Measurements from ENCODE around the gene PCNX1. TPM values are rescaled to one million over a fixed set of nuclear protein-coding genes. Genes with fewer than 3 reads are reported as not detected.
"Not testable (repeated sequence)": the region's sequence is repeated elsewhere in the genome, so short reads cannot be mapped to it uniquely, and the experiment has no call there.

Gene PCNX1
- total RNA-seq = 100 to 1,000 TPM in 1 of 2 donors, 10 to 100 TPM in 1; 67.4 to 107 TPM

GRCh38 chr14:70907176-70907995 is at the start of gene PCNX1:
TSS of gene PCNX1 (plus strand) at chr14:70907459. CDS start at chr14:70907851, 392 bp downstream.
- Mint-ChIP-seq H3K27ac (peak within 1 kb of the TSS; percentile 95 to 96), H3K36me3 (peaks cover 13 to 20% of the 10 kb centered on the region in 2 donors), H3K9me3 (no peaks in the 10 kb centered on the region)
- DNase-seq (ENCODE audit: low spot score in 2 of 2) = peak; percentile 90 to 94
- ATAC-seq = peak; percentile 78 to 81

DNA sequence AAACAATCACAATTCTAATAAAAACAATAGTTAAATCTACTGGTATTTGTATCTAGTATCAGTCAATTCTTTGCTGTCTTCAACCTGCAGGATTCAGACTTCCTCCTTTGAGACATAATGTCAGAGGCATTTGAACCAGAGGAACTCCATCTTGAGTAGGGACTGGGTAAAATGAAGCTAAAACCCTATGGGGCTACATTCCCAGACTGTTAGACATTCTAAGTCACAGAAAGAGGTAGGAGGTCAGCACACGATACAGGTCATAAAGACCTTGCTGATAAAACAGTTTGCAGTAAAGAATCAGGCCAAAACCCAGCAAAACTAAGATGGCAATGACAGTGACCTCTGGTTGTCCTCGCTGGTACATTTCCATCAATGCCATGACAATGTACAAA is 49.8 kb upstream of the PCNX1 start:
- peaks cover 0 to 8% of the 10 kb centered on the region in 2 donors for H3K9me3 Mint-ChIP-seq
- ATAC-seq = no peak
- peak overlapping the region in 1 of 2 donors; percentile 29 for H3K27ac Mint-ChIP-seq
- H3K36me3 Mint-ChIP-seq = no peaks in the 10 kb centered on the region
- DNase-seq (ENCODE audit: low spot score in 2 of 2) = no peak

GRCh38 chr14:70858641-70859040 is 48.6 kb upstream of the PCNX1 start:
- ATAC-seq (no peak), DNase-seq (ENCODE audit: low spot score in 2 of 2) (no peak)
- Mint-ChIP-seq H3K9me3 (peaks cover 0 to 8% of the 10 kb centered on the region in 2 donors), H3K27ac (no peak overlapping the region), H3K36me3 (no peaks in the 10 kb centered on the region)

GRCh38 chr14:70866992-70867391 is 40.3 kb upstream of the PCNX1 start:
- Mint-ChIP-seq H3K36me3 (peaks cover 8 to 49% of the 10 kb centered on the region in 2 donors), H3K9me3 (peaks cover 0 to 30% of the 10 kb centered on the region in 2 donors)
- ATAC-seq; DNase-seq (ENCODE audit: low spot score in 2 of 2); H3K27ac Mint-ChIP-seq: not testable (repeated sequence)

- ATAC-seq (no peak), DNase-seq (ENCODE audit: low spot score in 2 of 2) (no peak)
- H3K36me3 Mint-ChIP-seq = peaks cover 8 to 46% of the 10 kb centered on the region in 2 donors
- peak overlapping the region in 1 of 2 donors; percentile 80 for H3K27ac Mint-ChIP-seq
- H3K9me3 Mint-ChIP-seq = peaks cover 0 to 32% of the 10 kb centered on the region in 2 donors
These were observed 36.3 kb upstream of the PCNX1 start for GRCh38 chr14:70871001-70871400.

DNA sequence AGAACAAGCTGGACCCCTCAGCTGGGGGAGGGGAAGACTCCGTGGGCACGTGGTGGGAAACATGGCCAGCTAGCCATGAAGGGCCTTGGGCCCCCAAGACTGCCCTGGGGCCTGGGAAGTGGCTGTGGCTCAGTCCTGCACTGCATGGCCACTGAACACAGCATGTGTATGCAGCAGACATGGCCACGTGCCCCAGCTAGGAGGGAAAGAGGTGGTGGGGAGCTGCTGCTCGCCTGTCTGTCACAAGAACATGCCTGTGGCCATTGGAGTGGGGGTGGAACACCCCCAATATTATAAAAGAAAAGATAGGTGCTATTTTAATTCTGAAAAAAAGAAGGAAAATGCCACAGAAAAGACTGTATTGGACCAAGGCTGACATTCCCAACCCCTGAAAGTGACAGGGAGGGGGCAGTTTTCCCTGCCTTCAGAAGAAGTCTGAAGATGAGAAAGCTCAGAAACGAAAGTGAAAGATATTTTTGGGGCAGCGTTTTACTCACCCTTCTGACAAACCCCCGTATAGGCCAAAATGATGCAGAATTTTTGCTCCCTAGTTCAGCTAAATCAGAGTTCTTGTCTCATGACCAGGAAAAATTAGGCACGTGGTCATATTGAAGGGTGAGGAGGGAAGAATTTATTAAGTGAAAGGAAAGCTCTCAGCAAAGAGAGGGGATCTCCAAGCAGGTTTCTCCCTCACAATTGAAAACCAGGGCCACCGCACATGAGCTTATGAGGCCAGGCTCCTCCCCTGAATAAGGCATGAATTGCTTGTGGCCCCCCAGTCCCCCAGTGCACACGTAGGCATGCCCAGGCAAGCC is 35.2 kb upstream of the PCNX1 start:
- peak; percentile 63 to 86 for ATAC-seq
- H3K27ac Mint-ChIP-seq = peak overlapping the region; percentile 44 to 80
- no peak for DNase-seq (ENCODE audit: low spot score in 2 of 2)
- H3K36me3 Mint-ChIP-seq = peaks cover 8 to 37% of the 10 kb centered on the region in 2 donors
- H3K9me3 Mint-ChIP-seq = peaks cover 0 to 29% of the 10 kb centered on the region in 2 donors

DNA sequence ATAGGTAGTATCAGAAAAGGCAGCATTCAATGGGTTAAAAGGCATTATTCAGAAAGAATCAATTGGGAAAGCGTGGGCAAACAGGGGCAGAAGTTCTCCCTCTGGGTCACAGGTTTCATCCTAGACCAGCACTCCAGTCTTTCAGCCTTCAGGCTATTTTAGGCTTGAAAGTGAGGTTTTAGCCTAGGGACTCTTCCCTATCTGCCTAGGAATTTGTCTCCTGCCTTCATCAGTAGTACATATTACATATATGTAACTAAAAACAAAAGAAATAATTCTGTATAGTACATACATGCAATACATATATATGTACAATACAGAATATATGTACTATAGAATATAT is 34.6 kb upstream of the PCNX1 start:
- DNase-seq (ENCODE audit: low spot score in 2 of 2) = no peak
- Mint-ChIP-seq H3K9me3 (peaks cover 0 to 29% of the 10 kb centered on the region in 2 donors), H3K36me3 (peaks cover 8 to 34% of the 10 kb centered on the region in 2 donors), H3K27ac (peak overlapping the region in 1 of 2 donors; percentile 80)
- ATAC-seq = no peak

DNA sequence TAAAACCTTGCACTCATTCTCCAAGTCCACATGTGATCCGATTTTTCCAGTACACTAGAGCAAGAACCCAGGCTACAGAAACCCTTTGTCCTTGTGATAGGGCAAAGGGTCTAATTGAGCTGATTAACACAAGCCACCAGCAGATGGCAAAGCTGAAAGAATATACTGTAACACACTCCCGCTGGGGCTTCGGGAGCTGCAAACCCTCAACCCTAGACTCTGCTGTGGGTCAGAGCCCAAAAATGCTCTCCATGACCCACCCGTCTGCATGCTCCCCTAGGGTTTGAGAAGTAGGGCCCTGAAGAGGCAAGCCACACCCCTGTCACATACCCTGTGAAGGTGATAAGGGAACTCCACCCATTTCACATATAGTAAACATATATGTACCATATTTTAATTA is 33.6 kb upstream of the PCNX1 start:
- H3K27ac Mint-ChIP-seq = peak overlapping the region in 1 of 2 donors; percentile 68
- no peak for DNase-seq (ENCODE audit: low spot score in 2 of 2)
- H3K9me3 Mint-ChIP-seq = peaks cover 0 to 20% of the 10 kb centered on the region in 2 donors
- ATAC-seq = no peak
- peaks cover 8 to 25% of the 10 kb centered on the region in 2 donors for H3K36me3 Mint-ChIP-seq

- H3K36me3 Mint-ChIP-seq = peaks cover 8 to 14% of the 10 kb centered on the region in 2 donors
- not testable (repeated sequence) for DNase-seq (ENCODE audit: low spot score in 2 of 2); ATAC-seq; H3K27ac Mint-ChIP-seq
- H3K9me3 Mint-ChIP-seq = peaks cover 0 to 16% of the 10 kb centered on the region in 2 donors
These were observed 31.3 kb upstream of the PCNX1 start for GRCh38 chr14:70875811-70876460.

- ATAC-seq (no peak), DNase-seq (ENCODE audit: low spot score in 2 of 2) (no peak)
- peaks cover 0 to 9% of the 10 kb centered on the region in 2 donors for H3K9me3 Mint-ChIP-seq
- no peak overlapping the region for H3K27ac Mint-ChIP-seq
- peaks cover 0 to 8% of the 10 kb centered on the region in 2 donors for H3K36me3 Mint-ChIP-seq
These were observed 27.8 kb upstream of the PCNX1 start for GRCh38 chr14:70879448-70879847.

- ATAC-seq; H3K9me3 Mint-ChIP-seq; DNase-seq (ENCODE audit: low spot score in 2 of 2); H3K27ac Mint-ChIP-seq; H3K36me3 Mint-ChIP-seq: not testable (repeated sequence)
These were observed 26.4 kb upstream of the PCNX1 start for GRCh38 chr14:70880888-70881287.

- peaks cover 0 to 8% of the 10 kb centered on the region in 2 donors for H3K36me3 Mint-ChIP-seq
- peaks cover 0 to 9% of the 10 kb centered on the region in 2 donors for H3K9me3 Mint-ChIP-seq
- DNase-seq (ENCODE audit: low spot score in 2 of 2) (no peak), ATAC-seq (no peak)
- peak overlapping the region in 1 of 2 donors; percentile 6 for H3K27ac Mint-ChIP-seq
These were observed 25.6 kb upstream of the PCNX1 start for GRCh38 chr14:70881549-70882177.

DNA sequence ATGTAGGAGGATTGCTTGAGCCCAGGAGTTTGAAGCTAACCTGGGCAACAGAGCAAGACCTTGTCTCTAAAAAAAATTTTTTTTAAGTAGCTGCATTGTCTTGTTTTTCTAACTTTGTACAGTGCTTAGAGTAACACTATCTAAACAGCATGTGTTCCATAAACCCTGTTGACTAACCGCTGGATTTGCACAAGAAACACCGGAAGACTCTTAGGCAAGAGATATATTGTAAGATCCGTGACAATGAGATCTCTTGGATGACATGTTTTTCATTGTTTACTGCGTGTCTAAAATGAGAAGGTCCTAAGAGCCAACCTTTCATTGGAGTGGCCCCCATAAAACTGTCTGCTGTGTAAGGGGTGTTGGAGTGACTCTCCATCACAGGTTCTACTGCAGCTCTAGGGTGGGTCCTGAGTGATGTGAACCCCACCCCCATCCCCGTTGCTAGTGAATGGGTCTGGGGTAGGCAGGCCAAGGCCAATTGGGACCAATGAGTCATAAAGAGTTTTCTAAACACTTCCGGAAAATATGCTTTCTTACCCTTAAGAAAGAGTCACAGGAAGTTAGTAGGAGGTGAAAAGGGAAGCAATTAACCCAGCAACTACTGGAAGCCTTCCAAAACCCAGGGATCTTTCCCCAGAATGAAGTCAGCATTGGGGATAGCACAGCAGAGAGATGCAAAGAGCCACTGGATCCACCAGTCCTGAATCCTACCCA is 24.3 kb upstream of the PCNX1 start:
- DNase-seq (ENCODE audit: low spot score in 2 of 2) = no peak
- ATAC-seq = no peak
- peaks cover 0 to 9% of the 10 kb centered on the region in 2 donors for H3K9me3 Mint-ChIP-seq
- H3K27ac Mint-ChIP-seq = no peak overlapping the region
- peaks cover 0 to 8% of the 10 kb centered on the region in 2 donors for H3K36me3 Mint-ChIP-seq

GRCh38 chr14:70884595-70885342 is 22.5 kb upstream of the PCNX1 start:
- H3K27ac Mint-ChIP-seq = peak overlapping the region; percentile 97 to 99
- peaks cover 0 to 9% of the 10 kb centered on the region in 2 donors for H3K9me3 Mint-ChIP-seq
- peaks cover 0 to 8% of the 10 kb centered on the region in 2 donors for H3K36me3 Mint-ChIP-seq
- DNase-seq (ENCODE audit: low spot score in 2 of 2) = peak in 1 of 2 donors; percentile 47
- ATAC-seq = peak; percentile 54 to 62

Data from activated naive CD4-positive, alpha-beta T cell treated with anti-CD3 and anti-CD28 coated beads, Interleukin-2, amount 50 U/mL, for 72 hours (primary cell).